ENCODE measurements around the gene SDSL.

DNA sequence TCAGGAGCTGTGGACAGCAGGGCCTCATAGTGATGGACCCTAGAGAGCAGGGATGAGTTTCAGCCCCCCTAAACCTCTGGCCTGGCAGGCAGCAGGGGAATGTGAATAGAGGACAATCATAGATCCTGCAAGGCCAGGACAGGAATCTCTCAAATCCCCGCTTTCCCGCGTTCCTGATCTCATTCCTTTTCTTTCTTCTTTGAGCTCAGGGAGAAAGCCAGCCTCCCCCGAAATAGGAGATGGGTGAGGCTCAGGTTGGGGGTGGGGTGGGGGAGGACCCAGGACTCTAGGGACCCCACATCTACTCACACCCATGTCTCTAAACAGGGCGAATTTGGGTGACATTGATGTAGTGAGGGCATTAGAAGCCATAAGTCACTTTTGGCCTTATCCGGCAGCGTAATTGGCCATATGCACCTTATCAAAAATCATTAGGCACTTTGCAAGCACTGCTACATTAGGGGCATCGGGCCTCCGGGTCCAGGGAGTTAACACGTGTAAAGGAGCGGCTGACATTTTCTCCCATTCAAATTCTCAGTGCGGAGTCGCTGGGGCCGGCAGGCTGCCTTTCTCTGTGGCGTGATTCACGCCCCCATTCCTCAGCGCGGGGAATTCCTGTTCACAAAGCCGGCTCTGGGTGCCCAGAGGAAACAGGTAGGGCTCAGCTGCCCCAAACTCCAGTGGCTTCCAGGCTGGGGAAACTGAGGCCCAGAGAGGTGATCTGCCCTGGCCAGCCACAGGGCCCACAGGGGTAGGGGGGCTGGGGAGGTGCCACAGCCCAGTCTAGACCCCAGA is 48.0 kb downstream of the SDSL start:
- no peak for TF ChIP-seq POLR2A (IDR thresholded peaks at IDR 0.05)
- TF ChIP-seq, protein P1, sequence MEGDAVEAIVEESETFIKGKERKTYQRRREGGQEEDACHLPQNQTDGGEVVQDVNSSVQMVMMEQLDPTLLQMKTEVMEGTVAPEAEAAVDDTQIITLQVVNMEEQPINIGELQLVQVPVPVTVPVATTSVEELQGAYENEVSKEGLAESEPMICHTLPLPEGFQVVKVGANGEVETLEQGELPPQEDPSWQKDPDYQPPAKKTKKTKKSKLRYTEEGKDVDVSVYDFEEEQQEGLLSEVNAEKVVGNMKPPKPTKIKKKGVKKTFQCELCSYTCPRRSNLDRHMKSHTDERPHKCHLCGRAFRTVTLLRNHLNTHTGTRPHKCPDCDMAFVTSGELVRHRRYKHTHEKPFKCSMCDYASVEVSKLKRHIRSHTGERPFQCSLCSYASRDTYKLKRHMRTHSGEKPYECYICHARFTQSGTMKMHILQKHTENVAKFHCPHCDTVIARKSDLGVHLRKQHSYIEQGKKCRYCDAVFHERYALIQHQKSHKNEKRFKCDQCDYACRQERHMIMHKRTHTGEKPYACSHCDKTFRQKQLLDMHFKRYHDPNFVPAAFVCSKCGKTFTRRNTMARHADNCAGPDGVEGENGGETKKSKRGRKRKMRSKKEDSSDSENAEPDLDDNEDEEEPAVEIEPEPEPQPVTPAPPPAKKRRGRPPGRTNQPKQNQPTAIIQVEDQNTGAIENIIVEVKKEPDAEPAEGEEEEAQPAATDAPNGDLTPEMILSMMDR (IDR thresholded peaks at IDR 0.05 in 4 of 5, conservative IDR thresholded peaks at IDR 0.05 in 1 of 5) = no peak

All from gastrocnemius medialis (tissue), 4 donors.